ENCODE results near the gene PRM1. TPM values are rescaled to one million over a fixed set of nuclear protein-coding genes. Genes with fewer than 3 reads are reported as not detected.

PRM1 gene
- total RNA-seq, 4 donors from 2014 or later: not detected

DNA sequence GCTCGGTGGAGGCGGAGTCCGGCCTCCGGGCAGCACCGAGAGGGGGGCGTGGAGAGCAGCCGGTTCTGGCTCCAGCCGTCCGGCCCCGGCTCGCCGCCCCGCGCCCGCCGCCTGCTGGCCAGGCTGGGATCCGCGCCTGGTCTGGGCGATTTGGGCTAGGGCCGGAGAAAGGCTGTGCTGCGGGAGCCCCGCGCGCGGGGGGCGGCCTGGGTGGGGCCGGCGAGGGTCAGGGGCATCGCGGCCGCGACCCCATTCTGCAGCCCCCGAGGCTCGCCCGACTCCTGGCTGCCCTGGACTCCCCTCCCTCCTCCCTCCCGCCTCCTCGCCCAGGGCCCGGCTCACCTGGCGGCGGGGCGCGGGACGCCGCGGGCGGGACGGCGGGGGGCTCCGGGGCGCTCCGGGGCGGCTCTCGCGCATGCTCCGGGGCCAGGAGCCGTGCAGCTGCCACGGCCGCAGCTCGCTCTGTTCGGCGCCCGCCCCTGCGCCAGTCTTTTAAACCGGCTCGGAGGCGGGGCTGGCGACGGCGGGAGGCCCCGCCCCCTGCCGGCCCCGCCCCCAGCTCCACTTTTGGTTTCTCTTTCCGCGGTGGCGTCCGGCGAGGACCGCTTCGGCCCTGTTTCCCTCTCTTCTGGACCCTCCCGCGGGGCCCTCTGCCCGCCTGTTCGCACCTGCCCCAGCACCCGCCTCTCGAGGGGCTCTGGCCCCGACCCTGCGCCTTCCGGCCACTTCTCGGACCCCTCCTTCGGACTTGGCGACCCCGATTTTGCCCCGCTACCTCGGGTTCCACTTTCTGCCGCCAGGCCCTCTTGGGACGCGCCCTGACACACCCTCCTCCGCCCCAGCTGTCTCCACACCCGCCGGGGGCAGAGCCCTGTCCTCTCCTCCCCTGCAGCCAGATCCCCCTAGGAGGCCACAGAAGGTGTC, 25.1 kb downstream of the PRM1 start, which contains the start of gene SOCS1:
SOCS1 (minus strand) TSS at position 468 of the 924 bp plus-strand sequence. CDS start 726 bp downstream, outside the sequence.
- intact Hi-C loops (cut with DNase I): loop anchor here (5.0 to 10.0 kb wide), 2 partner anchors 99 to 284 kb away; no protein-coding TSS in a partner anchor
- peak within 1 kb of the TSS; percentile 71 to 92 (median 80) for H3K4me3 ChIP-seq
- H3K9me3 ChIP-seq: no peaks in the 10 kb centered on the region
- TF ChIP-seq POLR2A (IDR thresholded peaks at IDR 0.05) (peak in 3 of 4 donors; percentile 84 to 98 (median 97)), CTCF (IDR thresholded peaks at IDR 0.05) (peak; percentile 84 to 98 (median 94))
- no peaks in the 10 kb centered on the region for H3K36me3 ChIP-seq
- H3K27ac ChIP-seq: peak within 1 kb of the TSS; percentile 97 to 98 (median 97)
- no peak for DNase-seq
- WGBS, 2 donors: 0 to 1% methylated on average over 4 to 16 of the region's 100 CpGs
- peaks cover 0 to 25% (median 0%) of the 10 kb centered on the region in 4 donors for H3K27me3 ChIP-seq
- peaks cover 29 to 70% (median 29%) of the 10 kb centered on the region in 3 donors for H3K4me1 ChIP-seq

- TF ChIP-seq CTCF (IDR thresholded peaks at IDR 0.05) (peak in 1 of 6 experiments; percentile 27), POLR2A (IDR thresholded peaks at IDR 0.05) (peak in 1 of 4 donors; percentile 4)
- WGBS, 2 donors: 0 to 2% methylated on average over 3 to 31 of the region's 105 CpGs
- Histone ChIP-seq H3K27ac (peak overlapping the region; percentile 97 to 98 (median 97)), H3K9me3 (no peaks in the 10 kb centered on the region), H3K4me1 (peaks cover 29 to 70% (median 29%) of the 10 kb centered on the region in 3 donors), H3K4me3 (peak overlapping the region; percentile 71 to 92 (median 80)), H3K36me3 (no peaks in the 10 kb centered on the region), H3K27me3 (peaks cover 0 to 25% (median 0%) of the 10 kb centered on the region in 4 donors)
- DNase-seq: no peak
- intact Hi-C loops (cut with DNase I): loop anchor here (5.0 to 10.0 kb wide), 2 partner anchors 100 to 283 kb away; no protein-coding TSS in a partner anchor
Measured at GRCh38 chr16:11254913-11255736, 26.0 kb downstream of the PRM1 start.

DNA sequence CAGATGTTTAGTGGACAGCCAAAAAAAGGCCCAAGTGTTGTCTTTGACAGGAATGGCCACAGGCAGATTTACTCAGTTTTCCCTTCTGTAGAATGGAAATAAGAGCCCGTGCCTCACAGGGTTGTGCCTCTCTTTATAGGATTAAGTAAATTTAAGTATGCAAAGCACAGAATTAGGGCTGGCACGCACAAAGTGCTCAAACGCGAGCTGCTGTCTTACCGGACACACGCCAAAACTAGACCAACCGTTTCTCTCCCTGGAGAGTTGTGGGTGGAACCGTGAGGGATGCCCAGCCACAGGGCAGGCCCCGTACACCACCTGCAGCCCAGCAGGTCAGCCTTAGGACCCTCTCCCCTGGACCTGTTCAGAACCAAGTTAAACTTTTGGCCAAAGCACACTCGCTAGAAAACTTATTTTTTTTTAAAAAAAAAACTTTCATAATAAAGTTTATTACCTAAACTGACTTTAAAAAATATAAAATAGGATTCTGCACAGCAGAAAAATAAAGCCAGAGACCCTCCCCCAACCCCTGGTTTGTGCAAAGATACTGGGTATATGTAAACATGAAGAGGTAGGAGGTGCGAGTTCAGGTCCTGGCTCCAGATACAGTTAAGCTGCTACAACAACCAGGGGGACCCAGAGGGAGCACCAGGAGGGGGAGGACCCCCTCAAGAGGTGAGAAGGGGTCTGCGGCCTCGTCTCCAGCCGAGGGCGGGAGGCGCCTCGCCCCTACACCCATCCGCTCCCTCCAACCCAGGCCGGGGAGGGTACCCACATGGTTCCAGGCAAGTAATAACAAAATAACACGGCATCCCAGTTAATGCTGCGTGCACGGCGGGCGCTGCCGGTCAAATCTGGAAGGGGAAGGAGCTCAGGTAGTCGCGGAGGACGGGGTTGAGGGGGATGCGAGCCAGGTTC, 26.9 kb downstream of the PRM1 start:
- Histone ChIP-seq H3K4me3 (peak overlapping the region; percentile 71 to 92 (median 80)), H3K27me3 (peaks cover 0 to 25% (median 0%) of the 10 kb centered on the region in 4 donors), H3K36me3 (no peaks in the 10 kb centered on the region), H3K27ac (peak overlapping the region; percentile 97 to 98 (median 97)), H3K4me1 (peaks cover 29 to 66% (median 29%) of the 10 kb centered on the region in 3 donors), H3K9me3 (no peaks in the 10 kb centered on the region)
- DNase-seq: no peak
- TF ChIP-seq CTCF (IDR thresholded peaks at IDR 0.05) (no peak), POLR2A (IDR thresholded peaks at IDR 0.05) (no peak)
- WGBS, 2 donors: 31 to 49% methylated on average over 16 to 23 of the region's 29 CpGs
- intact Hi-C loops (cut with DNase I): loop anchor here (10.0 kb wide), 1 partner anchor 101 kb away; no protein-coding TSS in a partner anchor
